GM23338 (cell line): ENCODE measurements around the gene HLA-DPB1. TPM values are rescaled to one million over a fixed set of nuclear protein-coding genes. Genes with fewer than 3 reads are reported as not detected.

Source experiments
- ATAC-seq: fragments of 200-7000 bp; cut with Tn5 transposase; 3 replicates; pipeline ENCODE4 v1.9.1; 2020
- DNase-seq: peaks from one replicate; pipeline ENCODE4 v3.0.0-alpha.2; 2015; ENCODE audit warnings: low spot score
- H2AFZ ChIP-seq: fragments of 200-600 bp; sonication (generic); 2 replicates; pipeline ENCODE4 v1.8.0; 2016; ENCODE audit warnings: antibody characterized with exemption, mild to moderate bottlenecking, moderate library complexity
- H3F3A ChIP-seq: fragments of 200-600 bp; sonication (generic); replicated peaks from 2 replicates; pipeline ENCODE4 v1.8.0; 2017; ENCODE audit warnings: antibody characterized with exemption, mixed run types, low read depth
- H3K27ac ChIP-seq: fragments of 200-600 bp; sonication (generic); 2 replicates; pipeline ENCODE4 v1.6.1; 2016; ENCODE audit warnings: low read depth
- H3K27me3 ChIP-seq: fragments of 200-600 bp; sonication (generic); 2 replicates; pipeline ENCODE4 v1.8.0; 2016; ENCODE audit warnings: mild to moderate bottlenecking, mixed run types, moderate library complexity; ENCODE audit not compliant: insufficient read depth
- H3K36me3 ChIP-seq: fragments of 200-600 bp; sonication (generic); 2 replicates; pipeline ENCODE4 v1.8.0; 2016; ENCODE audit warnings: mild to moderate bottlenecking; ENCODE audit not compliant: insufficient read depth
- H3K4me1 ChIP-seq: fragments of 200-600 bp; sonication (generic); 2 replicates; pipeline ENCODE4 v1.8.0; 2016; ENCODE audit warnings: mild to moderate bottlenecking, moderate library complexity; ENCODE audit not compliant: insufficient read depth
- H3K4me2 ChIP-seq: fragments of 200-600 bp; sonication (generic); 2 replicates; pipeline ENCODE4 v1.7.1; 2017; ENCODE audit warnings: mixed run types
- H3K4me3 ChIP-seq: fragments of 200-600 bp; sonication (generic); 2 replicates; pipeline ENCODE4 v1.6.1; 2016; ENCODE audit warnings: mixed run types
- H3K79me2 ChIP-seq: fragments of 200-600 bp; sonication (generic); replicated peaks from 2 replicates; pipeline ENCODE4 v1.8.0; 2017; ENCODE audit warnings: mild to moderate bottlenecking; ENCODE audit not compliant: insufficient read depth
- H3K9me2 ChIP-seq: fragments of 200-600 bp; sonication (generic); 2 replicates; pipeline ENCODE4 v1.8.0; 2017; ENCODE audit not compliant: insufficient read depth
- H4K20me1 ChIP-seq: fragments of 200-600 bp; sonication (generic); replicated peaks from 2 replicates; pipeline ENCODE4 v1.8.0; 2017; ENCODE audit warnings: mild to moderate bottlenecking; ENCODE audit not compliant: insufficient read depth
- H3K27ac Mint-ChIP-seq: 2 replicates; pipeline ENCODE4 v1.8.0; 2020; ENCODE audit warnings: inconsistent platforms, mild to moderate bottlenecking, moderate library complexity, mixed read lengths
- H3K27me3 Mint-ChIP-seq: 3 replicates; pipeline ENCODE4 v1.8.0; 2022; ENCODE audit warnings: low read depth, mild to moderate bottlenecking, moderate library complexity, mixed read lengths, inconsistent platforms; ENCODE audit not compliant: insufficient read depth, poor library complexity
- H3K36me3 Mint-ChIP-seq: 3 replicates; pipeline ENCODE4 v1.8.0; 2021; ENCODE audit warnings: low read depth, mild to moderate bottlenecking, inconsistent platforms, moderate library complexity, mixed read lengths
- H3K4me1 Mint-ChIP-seq: 3 replicates; pipeline ENCODE4 v1.8.0; 2020; ENCODE audit warnings: mild to moderate bottlenecking, inconsistent platforms, mixed read lengths
- H3K4me3 Mint-ChIP-seq: 3 replicates; pipeline ENCODE4 v1.8.0; 2021; ENCODE audit warnings: moderate library complexity, mild to moderate bottlenecking, inconsistent platforms, mixed read lengths
- H3K9me3 Mint-ChIP-seq: 3 replicates; pipeline ENCODE4 v1.8.0; 2020; ENCODE audit warnings: moderate library complexity, mild to moderate bottlenecking, inconsistent platforms, mixed read lengths
- CREB1 ChIP-seq: fragments of 250-450 bp; sonication (Bioruptor Pico); IDR thresholded peaks from 2 replicates; pipeline ENCODE4 v1.5.0; 2020; ENCODE audit warnings: low read depth, mild to moderate bottlenecking, moderate library complexity
- CTCF ChIP-seq, 2 experiments: fragments of 200-600 bp in 1 of 2; sonication (generic) in 1 of 2; conservative IDR thresholded peaks; 2 replicates each; pipeline versions ENCODE4 v1.5.1 to v1.6.1; 2016 to 2017; ENCODE audit warnings: antibody characterized with exemption in 2 of 2, low read depth in 2 of 2, mild to moderate bottlenecking in 2 of 2, moderate library complexity in 1 of 2
- ETS1 ChIP-seq: IDR thresholded peaks from 2 replicates; pipeline ENCODE4 v1.6.1; 2016; ENCODE audit warnings: antibody characterized with exemption
- JUNB ChIP-seq: IDR thresholded peaks from one replicate; pipeline ENCODE4 v1.6.1; 2016; ENCODE audit warnings: antibody characterized with exemption; ENCODE audit not compliant: unreplicated experiment
- NANOG ChIP-seq: IDR thresholded peaks from 2 replicates; pipeline ENCODE4 v1.6.1; 2016; ENCODE audit warnings: antibody characterized with exemption, borderline replicate concordance
- REST ChIP-seq: IDR thresholded peaks from one replicate; pipeline ENCODE4 v1.6.1; 2018; ENCODE audit warnings: antibody characterized with exemption; ENCODE audit not compliant: unreplicated experiment
- ZNF114 ChIP-seq: fragments of 250-450 bp; sonication (Bioruptor Pico); IDR thresholded peaks from 2 replicates; pipeline ENCODE4 v1.5.0; 2020; ENCODE audit warnings: mild to moderate bottlenecking, moderate library complexity
- polyA plus RNA-seq: library from polyadenylated mRNA; unstranded; fragments of >200 nt; fragmentation: Nextera tagmentation; extraction: Ambion mirVana; gene quantifications from 2 replicates; pipeline ENCODE4 v1.2.1, GENCODE V29; 2016
- total RNA-seq: library from RNA; depleted of rRNA; stranded (reverse); fragments of >200 nt; shearing (Covaris generic); gene quantifications from 2 replicates; pipeline ENCODE4 v1.2.3, GENCODE V29; 2014

The HLA-DPB1 gene
- total and polyA plus RNA-seq, 2 experiments from 2014 or later = 22.0 to 37.6 TPM

GRCh38 chr6:33082702-33083101, 6.9 kb downstream of the HLA-DPB1 start:
- H4K20me1 ChIP-seq = no peaks in the 10 kb centered on the region
- Mint-ChIP-seq H3K36me3 (peaks cover 22% of the 10 kb centered on the region), H3K27ac (no peak overlapping the region), H3K27me3 (peaks cover 14% of the 10 kb centered on the region), H3K9me3 (no peaks in the 10 kb centered on the region; the same call in 2 of the 3 replicates), H3K4me3 (no peak overlapping the region), H3K4me1 (peaks cover 38% of the 10 kb centered on the region)
- peaks cover 5% of the 10 kb centered on the region for H3K27me3 ChIP-seq
- H3K79me2 ChIP-seq = no peaks in the 10 kb centered on the region
- no peak overlapping the region for H3K4me2 ChIP-seq
- no peak overlapping the region for H2AFZ ChIP-seq
- ATAC-seq (peak; percentile 57), DNase-seq (peak; percentile 87)
- H3K4me3 ChIP-seq = no peak overlapping the region
- peaks cover 8% of the 10 kb centered on the region; the same call in 1 of the 2 replicates for H3K9me2 ChIP-seq
- H3F3A ChIP-seq = 0 out of 2 replicates have a peak, but pooled peaks cover 3% of the 10 kb centered on the region
- H3K4me1 ChIP-seq = peaks cover 4% of the 10 kb centered on the region; the same call in 1 of the 2 replicates
- TF ChIP-seq REST (no peak), CTCF (conservative IDR thresholded peaks at IDR 0.05; ENCODE audit: low read depth in 2 of 2) (peak; percentile 79 to 84), JUNB (no peak), ETS1 (no peak), NANOG (no peak)
- H3K36me3 ChIP-seq = no peaks in the 10 kb centered on the region
- H3K27ac ChIP-seq = no peak overlapping the region

- H3K36me3 Mint-ChIP-seq = peaks cover 22% of the 10 kb centered on the region
- Histone ChIP-seq H3K36me3 (no peaks in the 10 kb centered on the region), H3K4me1 (no peaks in the 10 kb centered on the region; the same call in 1 of the 2 replicates), H3K27ac (no peak overlapping the region), H3K27me3 (peaks cover 5% of the 10 kb centered on the region), H3F3A (0 out of 2 replicates have a peak, but pooled peaks cover 3% of the 10 kb centered on the region), H4K20me1 (no peaks in the 10 kb centered on the region), H3K4me3 (no peak overlapping the region), H3K9me2 (no peaks in the 10 kb centered on the region), H3K4me2 (no peak overlapping the region), H3K79me2 (no peaks in the 10 kb centered on the region), H2AFZ (no peak overlapping the region)
- no peak overlapping the region for H3K4me3 Mint-ChIP-seq
- H3K27ac Mint-ChIP-seq = no peak overlapping the region
- no peaks in the 10 kb centered on the region; the same call in 2 of the 3 replicates for H3K9me3 Mint-ChIP-seq
- DNase-seq = no peak
- peaks cover 6% of the 10 kb centered on the region for H3K27me3 Mint-ChIP-seq
- ATAC-seq = no peak
- TF ChIP-seq NANOG = no peak
- TF ChIP-seq ZNF114 = no peak
- TF ChIP-seq CREB1 = no peak
- peaks cover 28% of the 10 kb centered on the region for H3K4me1 Mint-ChIP-seq
These were observed 9.8 kb downstream of the HLA-DPB1 start for GRCh38 chr6:33085627-33086026.
